HUES6 (cell line): ENCODE measurements around the gene MGME1.

Experiments used
- H3K27ac ChIP-seq: 2 replicates; pipeline ENCODE4 v1.7.0; 2013; ENCODE audit warnings: low read depth, mild to moderate bottlenecking, low read length, inconsistent platforms
- H3K27me3 ChIP-seq: 2 replicates; pipeline ENCODE4 v1.6.1; 2013; ENCODE audit warnings: low read length; ENCODE audit not compliant: control insufficient read depth, insufficient read depth
- H3K36me3 ChIP-seq: 2 replicates; pipeline ENCODE4 v1.6.1; 2013; ENCODE audit warnings: low read length; ENCODE audit not compliant: control insufficient read depth, insufficient read depth
- H3K4me1 ChIP-seq: 2 replicates; pipeline ENCODE4 v1.6.1; 2013; ENCODE audit warnings: low read length; ENCODE audit not compliant: control insufficient read depth, insufficient read depth
- H3K4me3 ChIP-seq: 2 replicates; pipeline ENCODE4 v1.5.1; 2013; ENCODE audit warnings: low read depth, low read length
- H3K9ac ChIP-seq: one replicate; pipeline ENCODE4 v1.6.1; 2013; ENCODE audit warnings: mild to moderate bottlenecking, low read length
- H3K9me3 ChIP-seq: 2 replicates; pipeline ENCODE4 v1.6.1; 2013; ENCODE audit warnings: low read depth, low read length; ENCODE audit not compliant: control insufficient read depth, insufficient read depth

Gene MGME1

GRCh38 chr20:17972121-17972520, 3.3 kb downstream of the MGME1 start:
- H3K27ac ChIP-seq: no peak overlapping the region
- no peaks in the 10 kb centered on the region for H3K9me3 ChIP-seq
- peaks cover 39% of the 10 kb centered on the region for H3K36me3 ChIP-seq
- H3K4me3 ChIP-seq: peak overlapping the region; percentile 88
- H3K4me1 ChIP-seq: peaks cover 16% of the 10 kb centered on the region; the same call in 1 of the 2 replicates
- H3K9ac ChIP-seq: peak overlapping the region; percentile 99
- H3K27me3 ChIP-seq: no peaks in the 10 kb centered on the region

- no peaks in the 10 kb centered on the region for H3K27me3 ChIP-seq
- H3K27ac ChIP-seq: no peak overlapping the region
- H3K4me3 ChIP-seq: no peak overlapping the region
- H3K9ac ChIP-seq: no peak overlapping the region
- peaks cover 12% of the 10 kb centered on the region; the same call in 1 of the 2 replicates for H3K4me1 ChIP-seq
- H3K36me3 ChIP-seq: peaks cover 50% of the 10 kb centered on the region
- no peaks in the 10 kb centered on the region for H3K9me3 ChIP-seq
Observed at GRCh38 chr20:17976305-17976704, 7.5 kb downstream of the MGME1 start.

GRCh38 chr20:17985388-17986018, 16.7 kb downstream of the MGME1 start:
- Histone ChIP-seq H3K4me1 (peaks cover 16% of the 10 kb centered on the region), H3K4me3 (no peak overlapping the region), H3K9me3 (no peaks in the 10 kb centered on the region), H3K27me3 (no peaks in the 10 kb centered on the region), H3K9ac (no peak overlapping the region), H3K36me3 (peaks cover 65% of the 10 kb centered on the region), H3K27ac (no peak overlapping the region)

- no peaks in the 10 kb centered on the region for H3K9me3 ChIP-seq
- no peak overlapping the region for H3K27ac ChIP-seq
- H3K9ac ChIP-seq: no peak overlapping the region
- H3K4me1 ChIP-seq: peaks cover 13% of the 10 kb centered on the region
- H3K36me3 ChIP-seq: peaks cover 53% of the 10 kb centered on the region
- no peak overlapping the region for H3K4me3 ChIP-seq
- no peaks in the 10 kb centered on the region for H3K27me3 ChIP-seq
Observed at GRCh38 chr20:17987988-17988387, 19.2 kb downstream of the MGME1 start.

- no peak overlapping the region for H3K4me3 ChIP-seq
- H3K4me1 ChIP-seq: no peaks in the 10 kb centered on the region
- H3K27me3 ChIP-seq: no peaks in the 10 kb centered on the region
Observed at GRCh38 chr20:17990278-17990972, 21.6 kb downstream of the MGME1 start.

GRCh38 chr20:17992224-17992637, 23.4 kb downstream of the MGME1 start:
- peaks cover 5% of the 10 kb centered on the region; the same call in 1 of the 2 replicates for H3K4me1 ChIP-seq
- peaks cover 35% of the 10 kb centered on the region for H3K36me3 ChIP-seq
- no peaks in the 10 kb centered on the region for H3K27me3 ChIP-seq
- H3K9ac ChIP-seq: no peak overlapping the region
- no peak overlapping the region for H3K27ac ChIP-seq
- H3K9me3 ChIP-seq: no peaks in the 10 kb centered on the region
- no peak overlapping the region for H3K4me3 ChIP-seq

More at GRCh38 chr20:17990278-17990972, 21.6 kb downstream of the MGME1 start:
- Histone ChIP-seq H3K36me3 (peaks cover 46% of the 10 kb centered on the region), H3K27ac (no peak overlapping the region), H3K9me3 (no peaks in the 10 kb centered on the region), H3K9ac (no peak overlapping the region)

- Histone ChIP-seq H3K9ac (no peak overlapping the region), H3K9me3 (no peaks in the 10 kb centered on the region), H3K27me3 (no peaks in the 10 kb centered on the region), H3K27ac (no peak overlapping the region), H3K4me1 (peaks cover 7% of the 10 kb centered on the region; the same call in 1 of the 2 replicates), H3K4me3 (no peak overlapping the region), H3K36me3 (peaks cover 28% of the 10 kb centered on the region)
Observed at GRCh38 chr20:17992847-17993513, 24.2 kb downstream of the MGME1 start.

GRCh38 chr20:17993546-17993945, 24.7 kb downstream of the MGME1 start:
- Histone ChIP-seq H3K27me3 (no peaks in the 10 kb centered on the region), H3K9ac (no peak overlapping the region), H3K27ac (no peak overlapping the region), H3K4me3 (no peak overlapping the region), H3K9me3 (no peaks in the 10 kb centered on the region), H3K36me3 (peaks cover 23% of the 10 kb centered on the region), H3K4me1 (peaks cover 7% of the 10 kb centered on the region; the same call in 1 of the 2 replicates)

GRCh38 chr20:17995967-17996819, 27.4 kb downstream of the MGME1 start:
- Histone ChIP-seq H3K9ac (peak overlapping the region; percentile 16), H3K27ac (no peak overlapping the region), H3K9me3 (no peaks in the 10 kb centered on the region), H3K4me1 (peaks cover 7% of the 10 kb centered on the region; the same call in 1 of the 2 replicates), H3K4me3 (0 out of 2 replicates have a peak overlapping the region, but pooled peaks have one; percentile 20), H3K36me3 (no peaks in the 10 kb centered on the region; the same call in 1 of the 2 replicates), H3K27me3 (no peaks in the 10 kb centered on the region)

- Histone ChIP-seq H3K4me1 (peaks cover 12% of the 10 kb centered on the region; the same call in 1 of the 2 replicates), H3K36me3 (no peaks in the 10 kb centered on the region), H3K27me3 (no peaks in the 10 kb centered on the region)
Observed at GRCh38 chr20:17998446-17998845, 29.6 kb downstream of the MGME1 start.

More at GRCh38 chr20:17998446-17998845, 29.6 kb downstream of the MGME1 start:
- H3K27ac ChIP-seq: no peak overlapping the region
- no peak overlapping the region for H3K9ac ChIP-seq
- no peaks in the 10 kb centered on the region for H3K9me3 ChIP-seq
- H3K4me3 ChIP-seq: no peak overlapping the region
